Testis (tissue), 2 donors: Measurements from ENCODE around the gene SYNGR4.

Experiments used
- CTCF ChIP-seq, 3 experiments: fragments of 450-650 bp in 2 of 3; fragments of 200-600 bp in 1 of 3; sonication (generic) in 1 of 3; IDR thresholded peaks; one replicate each; pipeline ENCODE4 v1.5.1; 2016 to 2019; ENCODE audit warnings: antibody characterized with exemption in 3 of 3, mild to moderate bottlenecking in 2 of 3, moderate library complexity in 1 of 3
- POLR2A ChIP-seq: fragments of 450-650 bp; IDR thresholded peaks from one replicate; pipeline ENCODE4 v1.6.1; 2017; ENCODE audit warnings: antibody characterized with exemption, mild to moderate bottlenecking, moderate library complexity

GRCh38 chr19:48364598-48365348 is 606 bp downstream of the SYNGR4 start:
- TF ChIP-seq CTCF (IDR thresholded peaks at IDR 0.05), result no peak
- TF ChIP-seq POLR2A, result no peak
